ENCODE measurements around the gene SLC2A4RG. TPM values are rescaled to one million over a fixed set of nuclear protein-coding genes. Genes with fewer than 3 reads are reported as not detected.

The SLC2A4RG gene
- total RNA-seq, 4 donors from 2014 or later = 26.3 to 50.2 (median 47.7) TPM

- intact Hi-C loops (cut with DNase I; ENCODE audit: low total_unique reads) (no loop called here), in situ Hi-C loops (cut with MboI; ENCODE audit: low pct_ligation_motif_present in 1 of 4, low pct_unique_long_range_greater_than_20kb in 1 of 4, low sequenced_read_pairs in 3 of 4) (no loop called here)
- WGBS, 2 donors (ENCODE audit: low coverage in 1 of 2) = 83 to 88% methylated on average over 5 to 7 of the region's 7 CpGs
- DNase-seq = no peak
- Histone ChIP-seq H3K4me1 (no peaks in the 10 kb centered on the region), H3K4me3 (no peak overlapping the region), H3K9me3 (no peaks in the 10 kb centered on the region), H3K36me3 (no peaks in the 10 kb centered on the region), H3K27ac (no peak overlapping the region), H3K27me3 (no peaks in the 10 kb centered on the region)
- TF ChIP-seq POLR2AphosphoS5 (IDR thresholded peaks at IDR 0.05) = no peak
- no peak for TF ChIP-seq CTCF (IDR thresholded peaks at IDR 0.05)
- TF ChIP-seq POLR2A (IDR thresholded peaks at IDR 0.05) = no peak
- TF ChIP-seq EP300 (IDR thresholded peaks at IDR 0.05; ENCODE audit: low read depth) = no peak
Measured at GRCh38 chr20:63765902-63766301, 26.3 kb downstream of the SLC2A4RG start.

GRCh38 chr20:63766695-63767426 is 27.3 kb downstream of the SLC2A4RG start:
- H3K9me3 ChIP-seq = no peaks in the 10 kb centered on the region
- H3K4me1 ChIP-seq = no peaks in the 10 kb centered on the region
- H3K4me3 ChIP-seq = no peak overlapping the region
- no peak overlapping the region for H3K27ac ChIP-seq
- DNase-seq = no peak
- in situ Hi-C loops (cut with MboI; ENCODE audit: low pct_ligation_motif_present in 1 of 4, low pct_unique_long_range_greater_than_20kb in 1 of 4, low sequenced_read_pairs in 3 of 4) (no loop called here), intact Hi-C loops (cut with DNase I; ENCODE audit: low total_unique reads) (no loop called here)
- no peak for TF ChIP-seq POLR2A (IDR thresholded peaks at IDR 0.05)
- TF ChIP-seq EP300 (IDR thresholded peaks at IDR 0.05; ENCODE audit: low read depth) = no peak
- TF ChIP-seq CTCF (IDR thresholded peaks at IDR 0.05) = no peak
- TF ChIP-seq POLR2AphosphoS5 (IDR thresholded peaks at IDR 0.05) = no peak
- no peaks in the 10 kb centered on the region for H3K27me3 ChIP-seq
- 88% methylated on average over 38 of the region's 38 CpGs; no CpG with 5 or more reads in 1 of the 2 donors for WGBS, 2 donors (ENCODE audit: low coverage in 1 of 2)
- no peaks in the 10 kb centered on the region for H3K36me3 ChIP-seq

- intact Hi-C loops (cut with DNase I; ENCODE audit: low total_unique reads) = no loop called here
- DNase-seq = peak; percentile 30
- Histone ChIP-seq H3K27ac (no peak overlapping the region), H3K9me3 (no peaks in the 10 kb centered on the region), H3K36me3 (no peaks in the 10 kb centered on the region), H3K27me3 (no peaks in the 10 kb centered on the region), H3K4me1 (peaks cover 0 to under 1% (median 0%) of the 10 kb centered on the region in 4 donors), H3K4me3 (no peak overlapping the region)
- WGBS, 2 donors (ENCODE audit: low coverage in 1 of 2) = 79% methylated on average over 17 of the region's 18 CpGs; no CpG with 5 or more reads in 1 of the 2 donors
- no peak for TF ChIP-seq EP300 (IDR thresholded peaks at IDR 0.05; ENCODE audit: low read depth)
- no peak for TF ChIP-seq POLR2A (IDR thresholded peaks at IDR 0.05)
- TF ChIP-seq POLR2AphosphoS5 (IDR thresholded peaks at IDR 0.05) = no peak
- TF ChIP-seq CTCF (IDR thresholded peaks at IDR 0.05) = no peak
- in situ Hi-C loops (cut with MboI; ENCODE audit: low pct_ligation_motif_present in 1 of 4, low pct_unique_long_range_greater_than_20kb in 1 of 4, low sequenced_read_pairs in 3 of 4) = no loop called here
Measured at GRCh38 chr20:63767456-63767855, 27.9 kb downstream of the SLC2A4RG start.

GRCh38 chr20:63767886-63768285 is 28.3 kb downstream of the SLC2A4RG start:
- TF ChIP-seq CTCF (IDR thresholded peaks at IDR 0.05) = no peak
- TF ChIP-seq POLR2A (IDR thresholded peaks at IDR 0.05) = no peak
- no peak for TF ChIP-seq EP300 (IDR thresholded peaks at IDR 0.05; ENCODE audit: low read depth)
- no peak for TF ChIP-seq POLR2AphosphoS5 (IDR thresholded peaks at IDR 0.05)
- in situ Hi-C loops (cut with MboI; ENCODE audit: low pct_ligation_motif_present in 1 of 4, low pct_unique_long_range_greater_than_20kb in 1 of 4, low sequenced_read_pairs in 3 of 4) (no loop called here), intact Hi-C loops (cut with DNase I; ENCODE audit: low total_unique reads) (no loop called here)
- H3K4me1 ChIP-seq = peaks cover 0 to 5% (median 0%) of the 10 kb centered on the region in 4 donors
- H3K4me3 ChIP-seq = no peak overlapping the region
- H3K9me3 ChIP-seq = no peaks in the 10 kb centered on the region
- H3K27me3 ChIP-seq = no peaks in the 10 kb centered on the region
- DNase-seq = no peak
- H3K27ac ChIP-seq = no peak overlapping the region
- 85 to 88% methylated on average over 2 to 7 of the region's 7 CpGs for WGBS, 2 donors (ENCODE audit: low coverage in 1 of 2)
- no peaks in the 10 kb centered on the region for H3K36me3 ChIP-seq
